MV-4-11 (cell line): ENCODE measurements around the gene MKNK1.

Experiments used
- DNase-seq: peaks from one replicate; lab custom pipeline; 2025; lab: John Stamatoyannopoulos, UW

Gene MKNK1

DNA sequence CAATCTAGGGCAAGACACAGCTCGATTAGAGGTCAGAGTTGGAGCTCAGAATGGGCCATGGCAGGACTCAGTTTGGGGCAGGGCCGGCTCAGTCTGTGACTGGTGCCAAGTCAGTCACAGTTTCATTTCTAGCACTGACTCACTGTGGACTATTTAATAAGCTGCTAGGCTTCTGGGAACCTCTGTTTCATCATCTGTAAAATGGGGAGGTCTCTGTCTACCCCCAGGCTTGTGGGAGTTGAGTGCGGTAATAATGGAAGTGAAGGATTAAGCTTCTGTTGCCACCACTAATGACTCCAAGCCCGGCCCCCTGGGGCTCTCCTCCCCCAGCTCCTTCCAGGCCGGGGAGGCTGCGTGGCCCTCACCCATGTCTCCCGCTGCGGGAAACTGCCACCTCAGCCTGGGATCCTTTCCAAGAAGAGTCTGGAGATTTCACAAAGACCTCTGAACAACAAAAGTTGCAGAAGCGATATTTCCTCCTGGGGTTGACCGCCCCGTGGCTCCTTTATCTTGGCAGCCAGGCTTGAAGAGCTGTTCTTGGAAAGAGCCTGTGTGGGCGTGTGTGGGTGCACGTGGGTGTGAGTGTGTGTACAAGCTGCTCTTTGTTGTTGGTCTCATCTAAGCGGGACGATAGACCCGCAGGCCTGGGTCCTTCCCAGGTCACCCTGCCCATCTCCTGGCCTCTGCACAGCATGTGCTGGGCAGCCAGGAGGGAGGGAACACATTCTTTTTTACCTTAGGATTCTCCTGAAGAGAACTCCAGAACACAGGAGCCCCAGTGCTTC is 81.7 kb downstream of the MKNK1 start:
- DNase-seq: peak; percentile 100

DNA sequence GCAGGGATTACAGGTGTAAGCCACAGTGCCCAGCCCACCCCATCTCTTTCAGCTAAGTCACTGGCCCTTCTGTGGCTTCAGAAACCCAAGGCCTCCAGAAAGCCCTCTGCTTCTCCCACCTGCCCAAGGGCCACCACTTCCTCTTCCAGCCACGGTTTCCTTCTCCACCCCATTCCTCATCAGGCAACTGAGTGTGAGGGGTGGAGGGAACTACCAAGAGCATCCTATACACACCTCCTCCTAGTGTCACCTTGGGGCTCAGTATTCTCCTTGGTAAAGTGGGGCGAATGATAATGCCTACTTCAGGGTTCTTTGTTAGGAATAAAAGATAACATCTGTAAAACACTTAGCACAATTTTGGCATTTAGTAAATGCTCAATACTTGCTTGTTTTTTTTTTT is 82.7 kb downstream of the MKNK1 start:
- peak; percentile 60 for DNase-seq

DNA sequence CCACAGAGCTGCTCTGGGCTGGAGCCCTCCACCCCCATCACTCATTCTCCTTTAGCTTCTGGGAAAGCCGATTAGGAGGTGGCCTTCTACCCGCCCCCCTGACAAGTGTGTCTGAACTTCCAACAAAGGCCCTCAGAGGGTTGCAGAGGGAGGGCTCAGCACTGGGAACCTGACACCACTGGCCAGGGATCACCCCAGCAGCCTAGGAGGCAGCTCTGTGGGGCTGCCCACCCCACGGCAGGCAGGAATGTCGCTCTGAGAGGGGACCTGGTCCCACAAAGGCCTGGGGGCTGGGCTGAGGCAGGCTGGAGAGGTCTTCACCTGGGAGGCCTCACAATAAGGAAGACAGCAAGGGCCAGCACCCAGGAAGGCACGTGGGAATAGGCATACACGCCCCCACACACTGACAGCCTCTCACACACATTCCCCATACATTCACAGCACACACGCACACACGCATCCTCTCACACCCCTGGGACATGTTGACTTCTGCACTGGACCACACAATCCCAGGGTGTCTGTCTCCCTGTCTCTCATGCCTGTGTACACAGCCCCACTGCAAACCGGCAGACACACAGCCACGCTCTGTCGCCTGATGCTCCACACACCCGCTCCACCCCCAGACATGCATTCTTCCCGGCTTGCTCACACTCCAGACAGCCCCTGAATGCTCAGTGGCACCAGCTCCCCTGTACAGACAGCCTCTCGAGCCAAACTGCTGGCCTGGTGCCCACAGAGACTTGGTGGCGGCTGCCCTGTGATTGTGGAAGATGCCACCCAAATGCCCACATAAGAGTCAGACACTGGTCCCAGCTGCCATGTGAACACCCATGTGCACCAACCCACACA is 83.8 kb downstream of the MKNK1 start:
- no peak for DNase-seq

DNA sequence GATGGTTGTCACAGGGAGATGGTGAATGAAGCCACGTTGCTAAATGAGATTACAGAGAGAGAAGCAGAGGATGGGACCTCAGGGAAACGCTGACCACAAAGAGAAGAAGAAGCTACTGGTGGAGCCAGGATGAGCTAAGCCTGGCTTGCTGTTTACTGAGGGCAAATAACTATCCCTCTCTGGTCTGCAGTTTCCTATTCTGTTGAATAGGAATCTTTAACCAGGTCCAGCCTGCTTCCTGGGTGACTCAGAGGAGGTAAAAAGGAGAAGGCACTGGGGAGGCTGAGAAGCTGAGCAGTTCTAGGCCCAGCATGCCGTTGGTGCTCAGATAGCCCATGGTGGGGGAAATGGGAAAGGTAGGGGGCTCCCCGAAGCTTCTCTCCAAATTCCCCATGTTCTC is 84.9 kb downstream of the MKNK1 start:
- DNase-seq: peak; percentile 54

DNA sequence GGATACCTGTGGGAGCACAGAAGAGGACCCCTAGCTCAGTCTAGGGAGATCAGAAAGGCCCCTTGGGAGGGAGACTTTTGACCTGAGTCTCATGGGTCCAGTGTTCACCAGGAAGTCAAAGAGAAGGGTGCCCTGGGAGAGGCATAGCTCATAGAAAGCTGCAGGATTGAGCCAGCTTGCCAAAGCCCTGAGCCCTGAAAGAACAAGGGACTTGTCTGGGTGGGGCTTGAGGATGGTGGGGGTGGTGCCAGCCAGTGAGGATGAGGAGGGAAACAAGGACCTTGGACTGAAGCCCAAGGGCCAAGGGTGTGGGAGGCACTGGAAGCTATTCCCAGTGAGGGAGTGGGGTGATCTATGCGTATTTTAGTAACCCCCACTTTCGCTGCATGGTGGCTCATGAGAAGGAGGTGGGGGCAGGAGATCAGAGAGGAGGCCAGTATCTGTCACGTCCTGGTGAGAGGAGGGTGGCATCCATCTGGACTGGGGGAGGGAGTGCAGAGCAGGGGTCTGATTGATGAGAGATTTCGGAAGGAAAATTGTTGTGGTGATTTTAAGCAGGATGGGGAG is 86.1 kb downstream of the MKNK1 start:
- no peak for DNase-seq

DNA sequence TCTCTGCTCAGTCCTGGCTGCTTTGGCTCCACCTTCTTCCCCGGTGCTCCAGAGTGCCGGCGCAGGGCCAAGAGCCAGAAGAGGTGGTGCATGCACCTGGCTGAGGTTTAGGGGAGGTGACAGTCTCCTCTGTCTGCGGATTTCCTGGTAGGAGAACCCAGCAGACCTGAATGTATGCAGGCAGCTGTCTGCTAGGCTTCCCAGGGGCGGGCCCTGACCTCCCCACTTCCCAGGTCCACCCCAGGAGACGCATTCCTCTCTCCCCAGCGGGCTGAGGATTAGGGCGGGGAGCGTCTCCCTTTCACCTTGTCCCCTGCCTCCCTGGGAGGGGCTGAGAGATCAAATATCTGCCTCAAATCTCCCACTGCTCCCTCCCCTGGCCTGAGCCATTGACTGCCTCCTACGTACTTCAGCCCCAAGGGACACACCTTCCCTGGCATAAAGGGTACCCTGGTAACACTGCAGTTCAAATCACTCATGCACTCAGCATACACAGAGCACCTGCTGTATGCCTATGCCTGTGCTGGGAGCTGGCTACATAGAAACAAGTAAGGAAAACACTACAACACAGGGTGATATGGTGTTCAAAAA is 87.0 kb downstream of the MKNK1 start:
- DNase-seq: no peak

DNA sequence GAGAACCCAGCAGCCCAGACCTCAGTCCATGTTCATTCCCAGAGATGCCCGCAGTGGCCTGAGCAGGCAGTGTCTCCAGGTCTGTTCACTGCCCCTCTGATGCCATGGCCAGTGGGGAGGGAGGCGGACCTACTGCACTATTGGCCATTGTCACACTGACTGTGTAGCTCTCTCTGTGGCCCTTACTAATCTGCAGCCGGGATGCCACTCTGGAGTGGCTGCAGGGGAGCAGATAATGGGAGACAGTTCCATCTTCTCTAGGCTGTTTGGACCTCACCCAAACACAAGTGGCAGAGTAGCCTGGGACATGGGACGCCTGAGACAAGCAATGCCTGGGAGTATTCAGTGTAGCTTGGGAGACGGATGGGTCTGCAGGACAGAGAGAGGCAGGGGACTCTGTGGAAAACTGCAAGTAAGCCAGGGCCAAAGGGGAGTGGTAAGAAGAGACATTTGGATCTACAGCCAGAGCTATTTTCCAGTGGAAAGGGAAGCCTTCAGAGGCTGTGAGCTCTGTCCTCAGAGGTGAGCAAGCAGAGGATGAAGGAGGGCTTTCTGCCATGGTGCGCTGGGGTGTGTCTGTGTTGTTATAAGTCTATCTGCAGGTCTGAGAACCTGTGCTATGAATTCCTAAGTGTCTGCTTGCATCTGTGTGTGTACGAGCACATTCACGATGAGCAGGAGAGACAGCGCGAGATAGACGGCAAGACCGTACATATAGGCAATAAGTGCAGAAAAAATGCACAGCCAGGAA is 87.7 kb downstream of the MKNK1 start:
- DNase-seq: no peak

DNA sequence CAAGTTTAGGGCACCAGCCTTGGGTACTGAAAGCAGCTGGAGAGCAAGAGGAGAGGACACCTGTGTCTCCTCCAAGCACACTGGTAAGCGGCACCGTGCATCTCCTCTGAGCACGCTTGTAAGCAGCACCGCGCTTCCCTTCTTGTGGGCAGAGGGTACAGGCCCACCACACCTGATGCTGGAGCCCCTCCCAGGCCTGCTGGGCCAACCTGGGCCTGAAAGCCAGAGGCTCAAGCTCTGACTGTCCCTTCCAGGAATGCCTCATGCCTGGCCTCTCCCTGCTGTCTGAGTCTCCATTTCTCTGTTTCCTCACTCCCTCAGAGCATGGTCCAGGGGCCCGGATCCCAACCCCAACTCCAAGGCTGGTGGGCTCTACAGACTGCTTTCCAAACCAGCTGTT is 88.5 kb downstream of the MKNK1 start:
- DNase-seq: no peak

DNA sequence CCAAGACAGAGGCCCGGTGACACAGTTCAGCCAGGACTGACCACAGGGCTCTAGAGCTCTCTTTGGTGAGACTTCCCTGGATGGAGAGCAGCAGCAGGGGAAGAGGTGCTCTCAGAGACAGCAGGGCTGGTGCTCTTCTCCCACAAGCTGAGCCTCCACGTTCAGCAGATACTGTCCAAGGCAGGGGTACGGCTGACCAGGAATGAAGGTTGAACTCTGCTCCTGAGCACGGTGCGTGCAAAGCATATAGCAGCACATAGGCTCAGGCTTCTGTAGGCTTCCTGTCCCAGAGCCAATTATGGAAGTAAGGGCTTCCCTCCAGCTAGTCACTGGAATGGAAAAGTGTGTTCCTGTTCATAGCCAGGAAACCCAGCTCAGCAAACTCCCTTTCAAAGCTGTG is 90.5 kb downstream of the MKNK1 start:
- no peak for DNase-seq

DNA sequence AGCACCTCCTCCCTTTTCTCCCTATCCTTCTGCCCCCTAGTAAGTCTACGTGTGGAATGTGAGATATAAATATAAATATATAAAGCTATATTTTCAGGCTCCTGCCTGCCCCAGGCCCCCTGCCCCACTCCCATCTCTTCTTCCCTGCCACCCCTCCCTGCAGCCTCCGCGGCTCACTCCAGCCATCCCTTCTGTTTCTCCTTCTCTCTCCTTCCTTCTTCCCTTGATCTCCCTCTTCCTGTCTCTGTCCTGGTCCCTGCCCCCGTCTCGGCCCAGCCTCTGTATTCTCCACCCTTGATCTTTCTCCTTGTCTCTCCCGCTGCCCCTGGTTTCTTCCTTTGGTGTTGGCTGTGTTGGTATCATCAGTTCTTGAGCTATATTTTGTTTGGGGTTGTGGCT is 91.3 kb downstream of the MKNK1 start:
- no peak for DNase-seq

DNA sequence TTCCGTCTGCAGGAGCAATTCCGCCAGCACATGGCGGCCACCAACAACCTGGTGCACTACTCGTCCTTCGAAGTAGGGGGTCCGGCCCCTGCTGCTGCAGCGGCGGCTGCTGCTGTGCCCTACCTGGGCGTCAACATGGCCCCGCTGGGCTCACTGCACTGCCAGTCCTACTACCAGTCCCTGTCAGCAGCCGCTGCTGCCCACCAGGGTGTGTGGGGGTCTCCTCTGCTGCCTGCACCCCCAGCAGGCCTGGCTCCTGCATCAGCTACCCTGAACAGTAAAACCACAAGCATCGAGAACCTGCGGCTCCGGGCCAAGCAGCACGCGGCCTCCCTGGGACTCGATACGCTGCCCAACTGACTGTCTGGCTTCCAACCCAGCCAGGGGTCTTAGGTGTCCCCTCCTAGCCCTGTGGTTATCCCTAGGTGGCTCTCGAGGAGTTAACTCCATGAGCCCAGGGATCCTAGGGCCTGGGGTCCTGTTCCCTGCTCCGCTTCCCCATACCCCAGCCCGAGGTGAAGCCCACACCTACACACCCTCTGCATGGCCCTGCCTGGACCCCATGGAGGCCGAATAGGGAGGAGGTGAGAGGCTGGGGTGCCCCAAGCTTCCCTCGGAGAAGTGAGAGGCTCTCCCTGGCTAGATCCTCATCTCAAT is 91.8 kb downstream of the MKNK1 start:
- DNase-seq: no peak

DNA sequence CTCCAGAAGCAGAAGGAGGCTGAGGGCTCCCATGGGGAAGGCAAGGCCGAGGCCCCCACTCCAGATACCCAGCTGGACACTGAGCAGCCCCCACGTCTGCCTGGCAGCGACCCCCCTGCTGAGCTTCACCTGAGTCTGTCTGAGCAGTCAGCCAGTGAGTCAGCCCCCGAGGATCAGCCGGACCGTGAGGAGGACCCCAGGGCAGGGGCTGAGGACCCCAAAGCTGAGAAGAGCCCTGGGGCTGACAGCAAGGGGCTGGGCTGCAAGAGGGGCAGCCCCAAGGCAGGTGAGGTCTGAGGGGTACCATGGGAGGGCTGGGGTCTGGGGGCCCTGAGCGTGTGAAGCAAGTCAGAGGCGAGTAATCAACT is 93.1 kb downstream of the MKNK1 start:
- DNase-seq: no peak

DNA sequence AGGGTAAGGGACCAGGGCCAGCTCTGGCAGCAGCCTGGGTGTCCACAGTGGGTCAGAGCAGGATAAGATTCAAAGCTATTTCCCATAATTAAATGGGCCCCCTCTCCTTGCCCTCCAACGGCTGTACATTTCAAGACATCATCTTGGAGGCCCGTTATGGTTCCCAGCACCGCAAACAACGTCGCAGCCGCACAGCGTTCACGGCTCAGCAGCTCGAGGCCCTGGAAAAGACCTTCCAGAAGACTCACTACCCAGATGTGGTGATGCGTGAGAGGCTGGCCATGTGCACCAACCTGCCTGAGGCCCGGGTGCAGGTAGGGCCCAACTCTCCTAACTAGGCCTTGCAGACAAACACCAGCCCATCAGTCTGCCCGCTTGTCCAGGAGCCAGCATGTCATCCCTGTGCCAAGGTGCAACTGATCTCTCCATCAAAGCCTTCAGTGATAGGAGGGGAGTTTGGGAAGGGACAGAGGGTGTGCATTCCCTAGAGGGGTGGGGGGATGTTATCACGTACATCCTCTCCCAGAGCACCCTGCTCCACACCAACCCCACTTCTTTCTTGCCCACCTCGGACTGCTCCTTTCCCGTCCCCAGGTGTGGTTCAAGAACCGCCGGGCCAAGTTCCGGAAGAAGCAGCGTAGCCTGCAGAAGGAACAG is 93.6 kb downstream of the MKNK1 start:
- no peak for DNase-seq

DNA sequence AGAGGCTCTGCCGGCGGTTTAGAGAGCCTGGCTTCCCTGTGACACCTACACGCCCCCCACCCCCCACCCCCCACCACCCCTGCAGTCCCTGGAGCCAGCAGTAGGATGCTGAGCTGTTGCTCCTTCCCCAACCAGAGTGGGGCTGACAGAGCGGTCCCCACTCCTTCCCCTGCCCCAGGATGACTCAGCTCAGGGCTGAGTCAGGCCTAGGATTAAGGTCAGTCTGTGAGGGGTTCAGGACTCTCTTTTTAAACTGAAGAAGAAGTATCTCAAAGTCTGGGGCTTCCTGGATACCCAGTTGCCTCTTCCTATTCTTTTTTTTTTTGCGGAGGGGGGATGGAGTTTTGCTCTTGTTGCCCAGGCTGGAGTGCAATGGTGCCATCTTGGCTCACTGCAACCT is 95.3 kb downstream of the MKNK1 start:
- peak; percentile 89 for DNase-seq
